ENCODE measurements around the gene TAL1.
A peak's percentile ranks its signal among the peaks of the same experiment; 100 is the strongest.

TAL1 gene

DNA sequence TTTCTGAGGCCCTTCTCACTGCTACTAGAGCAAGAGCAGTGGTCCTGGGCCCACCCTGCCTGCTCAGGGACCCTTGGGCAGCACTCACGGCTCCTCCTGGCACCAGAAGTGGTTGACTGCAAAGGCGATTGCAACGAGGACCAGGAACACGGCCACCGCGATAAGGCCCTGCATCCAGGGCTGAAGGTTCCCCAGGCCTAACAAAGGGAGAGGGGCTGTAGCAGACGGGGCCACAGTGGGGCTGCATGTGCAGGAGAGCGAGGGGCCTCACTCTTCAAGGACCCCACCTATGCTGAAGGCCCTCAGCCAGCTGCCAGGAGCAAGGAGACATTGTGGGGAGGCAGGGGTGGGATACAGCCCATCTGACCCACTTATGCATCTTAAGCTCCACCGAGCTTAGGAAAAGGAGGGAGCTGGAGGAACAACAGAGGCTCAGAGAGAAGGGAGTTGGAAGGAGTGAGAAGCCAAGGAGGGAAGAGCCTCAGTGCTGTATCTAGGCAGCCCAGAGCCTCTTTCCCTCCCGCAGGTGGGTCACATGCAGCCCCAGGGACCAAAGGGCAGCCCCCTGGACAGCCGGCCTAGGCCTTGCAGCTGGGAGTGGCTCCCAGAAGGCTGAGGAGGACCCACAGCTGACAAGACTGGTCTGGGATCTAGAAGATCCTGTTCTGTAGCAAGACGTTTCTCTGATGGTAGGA lies 44.6 kb downstream of the TAL1 start:
- DNase-seq (ENCODE audit: low read depth): no peak

- no peak for DNase-seq (ENCODE audit: low read depth)
Measured at GRCh38 chr1:47186267-47187185, 45.5 kb downstream of the TAL1 start.

- DNase-seq (ENCODE audit: low read depth): no peak
Measured at GRCh38 chr1:47184822-47185677, 47.0 kb downstream of the TAL1 start.

- DNase-seq (ENCODE audit: low read depth): no peak
Measured at GRCh38 chr1:47184090-47184821, 47.8 kb downstream of the TAL1 start.

DNA sequence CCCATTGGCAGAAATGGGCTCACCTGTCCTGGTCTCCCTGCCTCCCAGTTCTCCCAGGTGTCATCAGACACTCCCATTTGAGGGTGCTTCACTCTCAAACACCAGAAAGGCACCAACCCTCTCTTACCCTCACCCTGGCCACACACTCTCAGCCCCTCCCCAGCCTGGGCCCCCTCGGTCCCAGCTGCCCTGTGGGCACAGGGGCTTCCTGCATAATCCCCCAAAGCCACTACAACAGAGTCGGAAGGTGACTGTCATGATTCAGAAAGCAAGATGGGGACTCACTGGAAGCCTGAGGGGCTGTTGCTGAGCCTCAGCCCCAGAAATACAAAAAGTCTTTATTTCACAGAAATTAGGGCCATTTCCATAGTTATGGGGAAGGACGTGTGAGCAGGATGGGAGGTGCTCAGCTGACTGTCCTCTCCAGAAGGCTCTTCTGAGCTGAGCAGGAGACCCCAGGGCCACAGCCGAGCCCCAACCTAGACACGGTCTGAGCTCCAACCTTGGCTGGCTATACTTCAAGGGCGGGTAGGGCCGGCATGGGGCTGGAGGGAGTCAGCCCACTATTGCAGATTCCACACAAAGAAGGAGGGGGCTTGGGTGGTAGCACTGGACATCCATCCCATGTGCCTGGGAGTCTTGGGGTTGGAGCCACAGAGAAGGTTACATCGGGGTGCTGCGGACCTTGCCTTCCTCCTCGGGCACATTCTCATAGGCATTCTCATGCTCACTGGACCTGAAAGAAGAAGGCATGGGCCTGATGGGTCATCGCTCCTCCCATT lies 48.5 kb downstream of the TAL1 start:
- DNase-seq (ENCODE audit: low read depth): no peak

DNA sequence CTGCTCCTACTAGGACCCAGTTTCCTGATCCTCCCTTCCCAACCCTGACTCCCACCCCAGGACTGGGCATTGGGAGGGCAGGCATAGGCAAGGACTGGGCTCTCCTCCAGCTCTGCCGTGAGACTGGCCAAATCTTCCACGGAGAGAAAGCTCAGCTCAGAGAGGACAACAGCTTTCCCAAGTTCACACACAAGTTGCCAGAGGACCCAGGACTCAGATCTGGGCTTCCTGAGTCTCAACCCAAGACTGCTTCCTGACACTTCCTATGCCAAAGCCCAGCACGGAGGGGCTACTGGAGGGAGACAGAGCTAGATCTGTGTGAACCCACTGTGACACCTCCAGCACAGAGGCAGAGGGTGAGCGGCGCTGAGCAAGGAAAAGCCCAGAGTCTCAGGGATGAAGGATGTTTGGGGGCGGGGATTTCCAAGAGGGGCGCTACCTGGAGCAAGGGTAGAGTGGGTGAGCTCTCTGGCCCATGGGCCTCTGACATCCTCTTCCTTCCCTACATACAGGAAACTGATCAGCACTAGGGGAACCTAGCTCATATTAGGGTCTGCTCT lies 49.3 kb downstream of the TAL1 start:
- DNase-seq (ENCODE audit: low read depth): no peak

DNA sequence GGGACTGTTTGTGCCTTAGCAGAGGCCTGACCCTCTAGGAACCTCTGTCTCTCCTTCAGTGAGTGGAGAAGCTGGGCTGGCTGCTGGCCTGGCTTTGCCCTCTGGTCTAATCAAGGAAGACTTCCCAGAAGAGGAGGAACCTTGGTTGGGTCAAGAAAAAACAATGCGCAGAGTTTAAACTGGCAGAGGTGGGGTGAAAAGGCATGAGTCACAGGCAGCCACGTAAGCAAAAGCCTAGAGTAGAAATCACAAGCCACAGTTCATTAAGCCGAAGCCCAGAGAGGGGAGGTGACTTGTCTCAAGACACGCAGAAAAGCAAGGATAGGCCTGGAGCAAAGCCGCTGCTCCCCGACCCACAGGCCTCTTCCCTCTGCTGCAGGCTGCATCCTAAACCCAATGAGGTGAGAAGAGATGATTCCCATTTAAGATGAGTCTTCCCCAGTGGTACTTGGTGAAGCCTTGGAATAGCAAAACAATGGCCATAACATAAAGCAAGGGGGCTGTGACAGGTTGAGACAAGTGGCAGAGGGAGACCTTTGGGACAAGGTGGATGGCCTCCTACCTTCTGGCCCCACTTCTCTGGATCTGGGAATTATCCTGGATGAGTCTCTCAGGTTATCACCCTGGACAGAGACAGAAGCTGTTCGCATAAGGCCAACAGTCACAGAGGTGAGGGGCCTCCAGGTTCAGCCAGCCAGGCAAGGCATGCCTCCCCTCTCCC lies 49.9 kb downstream of the TAL1 start:
- DNase-seq (ENCODE audit: low read depth): no peak

DNA sequence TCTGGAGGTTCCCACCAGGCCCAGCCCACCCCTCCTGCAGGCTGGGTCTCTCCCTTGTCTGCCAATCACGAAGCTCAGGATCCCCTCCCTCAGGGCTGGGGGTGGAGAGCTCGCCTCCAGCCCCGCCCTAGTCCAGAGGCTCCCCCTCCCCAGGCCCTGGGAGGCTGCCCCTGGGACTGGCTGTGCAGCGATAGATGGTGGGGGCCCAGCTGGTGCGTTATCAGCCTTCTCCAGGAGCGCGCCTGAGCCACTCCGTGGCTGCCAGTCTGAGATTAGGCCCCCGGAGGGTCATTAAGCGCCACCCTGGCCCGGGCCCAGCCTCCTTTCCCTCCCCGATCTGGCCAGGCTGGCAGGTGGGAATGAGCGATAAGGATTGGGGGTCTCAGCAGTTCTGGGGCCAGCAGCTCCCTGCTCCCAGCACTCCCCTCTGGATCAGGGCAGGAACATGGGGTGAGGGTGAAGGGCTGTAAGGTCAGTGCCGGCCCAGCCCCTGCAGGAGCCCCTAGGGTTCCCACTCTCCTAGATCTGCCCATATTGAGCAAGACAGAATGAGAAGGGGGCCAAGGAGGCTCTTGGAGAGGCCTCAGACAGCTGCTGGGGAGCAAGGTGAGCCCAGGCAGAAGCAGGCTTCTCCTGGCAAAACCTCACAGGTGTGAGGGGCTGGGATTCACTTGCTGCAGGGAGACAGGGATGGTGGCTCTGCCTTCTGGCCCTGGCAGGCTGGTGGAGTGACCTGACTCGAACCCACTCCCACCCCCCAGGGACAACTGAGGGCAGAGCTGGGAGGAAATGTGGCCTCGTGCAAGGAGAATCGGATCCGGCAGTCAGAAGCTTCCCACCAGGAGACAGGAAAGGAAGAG lies 50.7 kb downstream of the TAL1 start:
- DNase-seq (ENCODE audit: low read depth): no peak

DNA sequence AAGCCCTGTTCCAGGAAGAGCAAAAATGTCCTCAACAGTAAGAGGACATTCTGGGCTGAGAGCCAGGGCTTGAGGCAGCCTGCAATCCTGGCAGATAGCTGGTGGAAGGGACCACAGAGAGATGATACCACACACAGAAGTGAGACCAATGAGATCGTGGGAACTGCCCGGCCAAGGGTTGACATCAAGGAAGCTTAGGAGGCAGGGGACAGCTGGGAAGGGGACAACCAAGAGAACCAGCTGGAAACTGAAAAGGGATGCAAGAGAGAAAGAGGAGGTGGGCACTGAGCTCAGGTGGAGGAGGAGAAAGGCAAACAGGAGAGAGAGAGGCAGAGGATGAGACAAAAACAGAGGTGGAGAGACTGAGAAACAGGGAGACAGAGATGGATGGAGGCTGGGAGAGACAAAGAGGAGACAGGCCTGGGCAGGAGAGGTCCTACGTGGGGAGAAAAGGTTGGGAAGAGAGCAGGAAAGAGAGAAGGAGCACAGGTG lies 51.4 kb downstream of the TAL1 start:
- DNase-seq (ENCODE audit: low read depth): no peak

- no peak for DNase-seq (ENCODE audit: low read depth)
Measured at GRCh38 chr1:47179988-47180563, 51.9 kb downstream of the TAL1 start.

GRCh38 chr1:47179017-47179987 lies 52.7 kb downstream of the TAL1 start:
- peak; percentile 88 for DNase-seq (ENCODE audit: low read depth)

DNA sequence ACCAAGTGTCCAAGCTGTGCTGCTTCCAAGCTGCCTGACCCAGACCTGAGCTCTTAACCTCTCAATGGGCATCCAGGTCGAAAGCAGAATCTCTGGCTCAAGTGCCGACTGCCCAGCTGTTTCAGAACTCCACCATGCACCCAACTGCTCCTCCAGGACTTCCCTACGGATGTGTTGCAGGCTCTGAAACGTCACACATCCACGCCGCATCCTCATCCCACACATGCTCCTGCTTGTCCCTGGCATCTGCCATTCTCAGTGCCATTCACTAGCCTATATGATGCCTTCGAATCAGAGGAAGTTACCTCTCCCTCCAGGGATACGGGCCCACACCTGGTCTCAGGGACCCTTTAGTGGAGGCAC lies 53.4 kb downstream of the TAL1 start:
- no peak for DNase-seq (ENCODE audit: low read depth)

GRCh38 chr1:47178020-47178419 lies 54.0 kb downstream of the TAL1 start:
- DNase-seq (ENCODE audit: low read depth): no peak

DNA sequence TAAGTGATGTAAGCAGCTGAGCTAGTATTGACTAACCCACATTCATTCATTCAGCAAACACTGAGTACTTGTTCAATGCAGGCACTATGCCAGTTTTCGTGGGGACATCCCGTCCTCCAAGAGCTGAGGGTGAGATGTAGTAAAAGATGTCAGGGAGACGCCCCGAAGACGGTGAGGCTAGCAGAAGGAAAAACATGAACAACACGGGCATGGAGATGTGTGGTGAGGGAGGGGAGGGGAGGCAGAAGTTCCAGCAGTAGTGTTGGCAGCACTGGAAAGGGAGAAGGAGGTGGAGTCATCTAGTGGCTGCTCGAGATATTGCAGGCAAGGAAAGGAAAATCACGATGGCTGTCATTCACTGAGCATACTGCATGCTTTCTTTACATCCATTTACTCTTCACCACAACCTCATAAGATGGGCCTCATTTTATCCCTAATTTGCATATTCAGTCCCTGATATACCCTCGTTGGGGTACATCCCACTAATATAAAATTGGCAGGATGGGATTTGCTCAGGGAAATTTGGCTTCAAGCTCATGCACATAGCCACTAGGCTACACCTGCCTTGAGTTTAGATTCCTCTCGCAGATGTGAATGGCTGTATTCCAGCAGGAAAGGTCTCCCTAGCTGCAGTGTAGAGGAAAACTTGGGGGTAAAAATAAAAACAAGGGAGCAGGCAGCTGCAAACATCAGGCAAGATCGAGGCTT lies 56.6 kb downstream of the TAL1 start:
- DNase-seq (ENCODE audit: low read depth): peak; percentile 17

- no peak for DNase-seq (ENCODE audit: low read depth)
Measured at GRCh38 chr1:47174656-47175020, 57.4 kb downstream of the TAL1 start.

GRCh38 chr1:47172782-47173181 lies 59.2 kb downstream of the TAL1 start:
- no peak for DNase-seq (ENCODE audit: low read depth)
